IMR-90 (cell line): ENCODE data around the gene KIRREL1. TPM values are rescaled to one million over a fixed set of nuclear protein-coding genes. Genes with fewer than 3 reads are reported as not detected.

ENCODE experiments used
- ATAC-seq: fragments of 200-7000 bp; cut with Tn5 transposase; 2 replicates; pipeline ENCODE4 v1.9.1; 2020; ENCODE audit warnings: low read depth, mild to moderate bottlenecking, moderate library complexity
- BruUV-seq: library from RNA; stranded (reverse); fragments of 400-500 nt; replicated peaks from 2 replicates; lab custom pipeline; 2021; lab: Mats Ljungman, UMichigan
- CTCF ChIA-PET: fragments of 300-600 bp; formaldehyde crosslinking; extraction: SDS; loops from one replicate; lab custom pipeline; 2021; ENCODE audit warnings: antibody characterized with exemption; lab: Yijun Ruan, JAX
- POLR2A ChIA-PET: fragments of 300-600 bp; sonication (Branson Sonifier 250); formaldehyde crosslinking; loops from one replicate; lab custom pipeline; 2022; ENCODE audit warnings: antibody characterized with exemption; ENCODE audit not compliant: unreplicated experiment; lab: Charles Lee
- DNase-seq: peaks from one replicate; pipeline ENCODE4 v3.0.0; 2013
- H2AFZ ChIP-seq: replicated peaks from 2 replicates; pipeline ENCODE3; 2013; ENCODE audit warnings: low read length, mild to moderate bottlenecking; ENCODE audit not compliant: poor library complexity
- H2AK5ac ChIP-seq: 2 replicates; pipeline ENCODE4 v1.6.1; 2013; ENCODE audit warnings: low read depth, low read length, inconsistent platforms
- H2AK9ac ChIP-seq: replicated peaks from 2 replicates; pipeline ENCODE3; 2013; ENCODE audit warnings: mild to moderate bottlenecking, low read depth, low read length, moderate library complexity; ENCODE audit not compliant: poor library complexity
- H2BK120ac ChIP-seq: 2 replicates; pipeline ENCODE4 v1.6.1; 2013; ENCODE audit warnings: low read depth, low read length, inconsistent platforms
- H2BK15ac ChIP-seq: 3 replicates; pipeline ENCODE4 v1.6.1; 2013; ENCODE audit warnings: low read depth, low read length, inconsistent platforms
- H2BK20ac ChIP-seq: 2 replicates; pipeline ENCODE4 v1.6.1; 2013; ENCODE audit warnings: low read depth, mild to moderate bottlenecking, inconsistent platforms, low read length, moderate library complexity
- H2BK5ac ChIP-seq: 2 replicates; pipeline ENCODE4 v1.6.1; 2013; ENCODE audit warnings: mild to moderate bottlenecking, low read depth, low read length, inconsistent platforms; ENCODE audit not compliant: poor library complexity, severe bottlenecking
- H3K14ac ChIP-seq: replicated peaks from 2 replicates; pipeline ENCODE4 v1.6.1; 2013; ENCODE audit warnings: low read depth, low read length, inconsistent platforms
- H3K18ac ChIP-seq: 2 replicates; pipeline ENCODE4 v1.6.1; 2013; ENCODE audit warnings: low read depth, low read length, control low read depth
- H3K23ac ChIP-seq: 2 replicates; pipeline ENCODE4 v1.6.1; 2013; ENCODE audit warnings: low read depth, low read length, inconsistent platforms
- H3K27ac ChIP-seq: 2 replicates; pipeline ENCODE4 v1.5.1; 2013; ENCODE audit warnings: mild to moderate bottlenecking, control low read depth, low read length; ENCODE audit not compliant: insufficient read depth
- H3K27me3 ChIP-seq: 2 replicates; pipeline ENCODE4 v1.6.1; 2013; ENCODE audit warnings: low read length; ENCODE audit not compliant: control insufficient read depth, insufficient read depth
- H3K36me3 ChIP-seq: 2 replicates; pipeline ENCODE4 v1.6.1; 2013; ENCODE audit warnings: low read length, mixed read lengths; ENCODE audit not compliant: control insufficient read depth, insufficient read depth
- H3K4ac ChIP-seq: 2 replicates; pipeline ENCODE4 v1.6.1; 2013; ENCODE audit warnings: low read depth, low read length, inconsistent platforms
- H3K4me1 ChIP-seq: 2 replicates; pipeline ENCODE4 v1.6.1; 2013; ENCODE audit warnings: low read length, mixed read lengths; ENCODE audit not compliant: control insufficient read depth, insufficient read depth
- H3K4me2 ChIP-seq: 2 replicates; pipeline ENCODE4 v1.6.1; 2013; ENCODE audit warnings: low read depth, mild to moderate bottlenecking, control low read depth, low read length, moderate library complexity
- H3K4me3 ChIP-seq: 2 replicates; pipeline ENCODE4 v1.5.1; 2013; ENCODE audit warnings: low read depth, mild to moderate bottlenecking, control low read depth, low read length, moderate library complexity; ENCODE audit not compliant: insufficient read depth
- H3K56ac ChIP-seq: 2 replicates; pipeline ENCODE4 v1.6.1; 2013; ENCODE audit warnings: low read length, inconsistent platforms; ENCODE audit not compliant: insufficient read depth; ENCODE audit errors: extremely low read depth
- H3K79me1 ChIP-seq, 2 experiments: 2 replicates each; pipeline ENCODE4 v1.6.1; 2013; ENCODE audit warnings: low read length in 2 of 2, inconsistent platforms in 1 of 2, low read depth in 1 of 2
- H3K9ac ChIP-seq: 2 replicates; pipeline ENCODE4 v1.6.1; 2013; ENCODE audit warnings: low read depth, low read length, control low read depth
- H3K9me1 ChIP-seq: 2 replicates; pipeline ENCODE4 v1.6.1; 2013; ENCODE audit warnings: low read length, inconsistent platforms; ENCODE audit not compliant: insufficient read depth
- H3K9me3 ChIP-seq: 2 replicates; pipeline ENCODE4 v1.6.1; 2013; ENCODE audit warnings: low read length; ENCODE audit not compliant: control insufficient read depth, insufficient read depth
- H4K20me1 ChIP-seq: 2 replicates; pipeline ENCODE4 v1.6.1; 2013; ENCODE audit warnings: low read length, inconsistent platforms; ENCODE audit not compliant: insufficient read depth
- H4K5ac ChIP-seq: 2 replicates; pipeline ENCODE4 v1.6.1; 2013; ENCODE audit warnings: mild to moderate bottlenecking, low read depth, low read length, control low read depth
- H4K8ac ChIP-seq, 2 experiments: 2 replicates each; pipeline ENCODE4 v1.6.1; 2013; ENCODE audit warnings: low read depth in 2 of 2, low read length in 2 of 2, control low read depth in 1 of 2, inconsistent platforms in 1 of 2
- H4K91ac ChIP-seq: 2 replicates; pipeline ENCODE4 v1.6.1; 2013; ENCODE audit warnings: low read depth, low read length, inconsistent platforms; ENCODE audit not compliant: insufficient read depth
- FOS ChIP-seq: fragments of 150-350 bp; IDR thresholded peaks from 2 replicates; pipeline ENCODE4 v1.6.1; 2016; ENCODE audit warnings: low read depth, low read length
- MAFK ChIP-seq: IDR thresholded peaks from 2 replicates; pipeline ENCODE4 v1.6.1; 2012; ENCODE audit warnings: low read depth, low read length, improper control_type of control experiment
- MXI1 ChIP-seq: IDR thresholded peaks from 2 replicates; pipeline ENCODE4 v1.6.1; 2012; ENCODE audit warnings: low read depth, mild to moderate bottlenecking, low read length, moderate library complexity, borderline replicate concordance
- RCOR1 ChIP-seq: IDR thresholded peaks from 2 replicates; pipeline ENCODE4 v1.6.1; 2012; ENCODE audit warnings: mild to moderate bottlenecking, low read length, improper control_type of control experiment; ENCODE audit not compliant: insufficient replicate concordance
- RFX5 ChIP-seq: IDR thresholded peaks from 2 replicates; pipeline ENCODE4 v1.8.0; 2012; ENCODE audit warnings: low read depth, mild to moderate bottlenecking, low read length, moderate library complexity
- SMC3 ChIP-seq: fragments of 150-350 bp; IDR thresholded peaks from 2 replicates; pipeline ENCODE4 v1.6.1; 2016; ENCODE audit warnings: low read depth, mild to moderate bottlenecking, antibody characterized with exemption, low read length, moderate library complexity
- WGBS, 2 experiments: methylation state at CpG; one replicate each; pipeline versions ENCODE4 v1.1.5 to v1.1.7; 2013; ENCODE audit warnings: missing lambda C conversion rate in 2 of 2; ENCODE audit not compliant: insufficient read length in 1 of 2; ENCODE audit errors: extremely low coverage in 2 of 2; 5-methylcytosine and 5-hydroxymethylcytosine counted together
- dilution Hi-C: fragments of 300-500 bp; cut with HindIII; formaldehyde crosslinking; loops from one replicate; pipeline ENCODE4 v1.14.3; 2018; ENCODE audit warnings: low sequenced_read_pairs; ENCODE audit not compliant: unreplicated experiment
- in situ Hi-C: fragments of 300-500 bp; cut with MboI; formaldehyde crosslinking; loops from 3 replicates; pipeline ENCODE4 v1.14.3; 2019; ENCODE audit warnings: low sequenced_read_pairs, inconsistent platforms, mixed read lengths
- intact Hi-C: fragments of 100-400 bp; cut with micrococcal nuclease; formaldehyde crosslinking; loops from 2 replicates; pipeline ENCODE4 v1.10.0; 2022
- polyA plus RNA-seq, 3 experiments: library from polyadenylated mRNA; depleted of rRNA; stranded (reverse); fragments of >200 nt; gene quantifications; 2 replicates each; pipeline ENCODE4 v1.2.3, GENCODE V29; 2012; ENCODE audit warnings: low replicate concordance in 1 of 3
- total RNA-seq: library from RNA; depleted of rRNA; stranded (reverse); fragments of >200 nt; gene quantifications from 2 replicates; pipeline ENCODE4 v1.2.3, GENCODE V29; 2012

KIRREL1 gene
- total and polyA plus RNA-seq, 2 of the 4 experiments (the other 2 are of a cell fraction), result 58.1 to 64.7 TPM

DNA sequence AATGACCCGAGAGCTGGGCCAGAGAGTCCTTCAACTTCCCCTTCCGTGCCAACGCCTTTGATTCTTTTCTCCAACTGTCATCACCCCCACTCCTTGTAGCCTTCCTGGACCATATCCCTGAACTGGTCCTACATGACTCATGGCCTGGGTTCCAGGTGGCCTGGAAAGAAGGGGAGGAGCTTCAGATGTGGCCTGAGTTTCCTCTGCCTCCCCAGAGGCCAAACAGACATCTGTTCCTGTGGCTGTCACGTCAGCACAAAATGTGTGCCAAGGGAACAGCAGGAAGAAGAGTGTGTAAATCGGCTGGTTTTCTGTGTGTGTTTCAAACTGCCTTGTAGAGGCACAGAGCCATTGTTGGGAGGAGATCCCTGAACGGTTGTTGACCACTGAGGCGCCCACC lies 24.9 kb upstream of the KIRREL1 start:
- peak overlapping the region; percentile 53; the same call in 1 of the 2 replicates for H2BK120ac ChIP-seq
- peaks cover 15% of the 10 kb centered on the region for H3K4me1 ChIP-seq
- H3K23ac ChIP-seq, result 0 out of 2 replicates have a peak overlapping the region, but pooled peaks have one; percentile 33
- H3K27me3 ChIP-seq, result no peaks in the 10 kb centered on the region
- peak overlapping the region; percentile 21; the same call in 1 of the 3 replicates for H2BK15ac ChIP-seq
- intact Hi-C loops, result loop anchor here (2.0 to 10.0 kb wide), 5 partner anchors 24 to 1032 kb away; partner anchors contain the start of gene KIRREL1
- H3K56ac ChIP-seq, result no peak overlapping the region
- peak overlapping the region; percentile 37; the same call in 1 of the 2 replicates for H4K5ac ChIP-seq
- peak overlapping the region; percentile 46; the same call in 1 of the 2 replicates for H3K18ac ChIP-seq
- peak overlapping the region; percentile 85 for H2AFZ ChIP-seq
- ChIA-PET CTCF (interaction anchor here (0.6 to 2.2 kb wide), 14 partner anchors 10 to 177 kb away, joined by 3 to 10 read pairs (median 4); no protein-coding TSS in a partner anchor), POLR2A (no interaction called here)
- ATAC-seq (peak; percentile 2; the same call in 1 of the 2 replicates), DNase-seq (peak; percentile 85)
- peak overlapping the region; percentile 74 for H3K14ac ChIP-seq
- no TSS peak for BruUV-seq
- peak overlapping the region; percentile 60 for H2BK20ac ChIP-seq
- H3K9ac ChIP-seq, result no peak overlapping the region
- in situ Hi-C loops, result loop anchor here (10.0 kb wide), 2 partner anchors 1036 to 1116 kb away; partner anchors contain the start of gene IFI16
- no peak overlapping the region for H3K4me3 ChIP-seq
- H3K4ac ChIP-seq, result peak overlapping the region; percentile 81
- peak overlapping the region; percentile 46 for H3K27ac ChIP-seq
- peak overlapping the region; percentile 11 for H2AK5ac ChIP-seq
- H2BK5ac ChIP-seq, result peak overlapping the region; percentile 85
- peaks cover 14% of the 10 kb centered on the region for H3K9me1 ChIP-seq
- peaks cover 4% of the 10 kb centered on the region for H4K20me1 ChIP-seq
- H3K79me1 ChIP-seq, result no peaks in the 10 kb centered on the region
- H4K8ac ChIP-seq, result peak overlapping the region in 1 of 2 experiments; percentile 58; a peak in 2 of 4 replicates
- peak overlapping the region; percentile 35 for H3K4me2 ChIP-seq
- TF ChIP-seq MAFK (peak; percentile 40; the same call in 1 of the 2 replicates), RFX5 (no peak), RCOR1 (no peak), SMC3 (no peak), MXI1 (no peak), FOS (no peak)
- H2AK9ac ChIP-seq, result peak overlapping the region; percentile 18
- no CpG with 5 or more reads among the region's 7 CpGs for WGBS, 2 experiments
- H3K36me3 ChIP-seq, result no peaks in the 10 kb centered on the region
- dilution Hi-C loops, result loop anchor here (25.0 kb wide), 1 partner anchor 169 kb away; a partner anchor contains a TSS
- peaks cover 2% of the 10 kb centered on the region; the same call in 1 of the 2 replicates for H3K9me3 ChIP-seq
- peak overlapping the region; percentile 27; the same call in 1 of the 2 replicates for H4K91ac ChIP-seq
